Dermis microvascular lymphatic vessel endothelial cell (primary cell): ENCODE results near the gene RNF225. TPM values are rescaled to one million over a fixed set of nuclear protein-coding genes. Genes with fewer than 3 reads are reported as not detected.
"Not testable (repeated sequence)": the region's sequence is repeated elsewhere in the genome, so short reads cannot be mapped to it uniquely, and the experiment has no call there.

ENCODE experiments used
- DNase-seq, 2 donors: peaks; one replicate each; pipeline versions ENCODE4 v3.0.0 to v3.0.0-alpha.2; 2010; ENCODE audit warnings: low read depth in 2 of 2
- total RNA-seq: library from RNA; depleted of rRNA; stranded (reverse); fragments of >200 nt; gene quantifications from 2 replicates; pipeline ENCODE4 v1.2.1, GENCODE V29; 2014

RNF225 gene
- total RNA-seq, 1 donor from 2014 or later = not detected

- peak; percentile 99 for DNase-seq
Measured at GRCh38 chr19:58386576-58387337, 8.7 kb upstream of the RNF225 start, which contains the start of gene RPS5. Gene RPS5 (plus strand): TSS chr19:58387269. CDS start chr19:58388138, 869 bp downstream.

GRCh38 chr19:58387338-58388174 lies 7.9 kb upstream of the RNF225 start:
- DNase-seq = no peak

GRCh38 chr19:58388175-58388526 lies 7.3 kb upstream of the RNF225 start:
- DNase-seq = no peak

GRCh38 chr19:58392945-58393724 lies 2.3 kb upstream of the RNF225 start:
- DNase-seq = no peak

- DNase-seq = no peak
Measured at GRCh38 chr19:58393725-58394033, 1.8 kb upstream of the RNF225 start.

- no peak for DNase-seq
Measured at GRCh38 chr19:58394821-58395219, 636 bp upstream of the RNF225 start.

- DNase-seq = no peak
Measured at GRCh38 chr19:58395979-58396627, 647 bp downstream of the RNF225 start.

GRCh38 chr19:58396691-58397532 lies 1.5 kb downstream of the RNF225 start:
- DNase-seq = no peak

- no peak for DNase-seq
Measured at GRCh38 chr19:58397533-58398037, 2.1 kb downstream of the RNF225 start.

- no peak for DNase-seq
Measured at GRCh38 chr19:58398087-58398486, 2.6 kb downstream of the RNF225 start.

- DNase-seq = no peak
Measured at GRCh38 chr19:58398545-58398944, 3.1 kb downstream of the RNF225 start.

- no peak for DNase-seq
Measured at GRCh38 chr19:58399903-58400302, 4.4 kb downstream of the RNF225 start.

- DNase-seq = no peak
Measured at GRCh38 chr19:58400316-58400915, 5.0 kb downstream of the RNF225 start.

GRCh38 chr19:58400916-58401839 lies 5.7 kb downstream of the RNF225 start:
- peak; percentile 97 to 100 for DNase-seq

- DNase-seq = no peak
Measured at GRCh38 chr19:58401840-58402421, 6.5 kb downstream of the RNF225 start.

- DNase-seq = not testable (repeated sequence)
Measured at GRCh38 chr19:58403920-58404478, 8.5 kb downstream of the RNF225 start.

GRCh38 chr19:58406818-58407657 lies 11.6 kb downstream of the RNF225 start:
- DNase-seq = no peak
